ENCODE data around the gene GPR3. TPM values are rescaled to one million over a fixed set of nuclear protein-coding genes. Genes with fewer than 3 reads are reported as not detected.

The GPR3 gene
- total and polyA plus RNA-seq, 2 donors (not counting 3 experiments of a cell fraction or from before 2014, with no cell fraction given) = 1.8 TPM

GRCh38 chr1:27348861-27349783, 43.3 kb upstream of the GPR3 start:
- TF ChIP-seq MYC (IDR thresholded peaks at IDR 0.05; ENCODE audit: low read depth, low read length) (no peak), JUN (IDR thresholded peaks at IDR 0.05; ENCODE audit: borderline replicate concordance, insufficient read depth, insufficient read length, low read depth) (no peak), MAX (IDR thresholded peaks at IDR 0.05; ENCODE audit: insufficient read depth, insufficient read length) (no peak), POLR2AphosphoS5 (IDR thresholded peaks at IDR 0.05; ENCODE audit: insufficient read depth, low read depth, low read length) (no peak), FOS (IDR thresholded peaks at IDR 0.05; ENCODE audit: borderline replicate concordance, insufficient read depth, low read length) (no peak), GATA2 (IDR thresholded peaks at IDR 0.05; ENCODE audit: insufficient read depth, insufficient read length, low read depth, low read length) (no peak), POLR2A (IDR thresholded peaks at IDR 0.05; ENCODE audit: low read depth, low read length) (no peak), CTCF (IDR thresholded peaks at IDR 0.05; ENCODE audit: extremely low read depth in 1 of 2, insufficient read depth in 1 of 2, low read depth in 1 of 2, low read length in 2 of 2) (no peak), EZH2 (IDR thresholded peaks at IDR 0.05; ENCODE audit: borderline replicate concordance, low read depth, low read length, severe bottlenecking) (no peak)
- H3K9me1 ChIP-seq (replicated peaks; ENCODE audit: control insufficient read depth, extremely low read depth, insufficient read depth, low read length) = no peaks in the 10 kb centered on the region
- ChIA-PET POLR2A (interaction anchor here (0.6 kb wide), 1 partner anchor 153 kb away, joined by 5 read pairs; no protein-coding TSS in a partner anchor), CTCF (interaction anchor here (0.6 to 2.1 kb wide), 13 partner anchors 8 to 357 kb away, joined by 3 to 12 read pairs (median 4); partner anchors contain the start of gene FCN3)
- no peaks in the 10 kb centered on the region for H3K79me2 ChIP-seq (ENCODE audit: control insufficient read depth, insufficient read depth, low read length)
- H3K4me2 ChIP-seq (ENCODE audit: insufficient read depth, low read length) = peak overlapping the region; percentile 45
- H3K27me3 ChIP-seq (ENCODE audit: control insufficient read depth in 2 of 2, insufficient read depth in 2 of 2, low read length in 2 of 2) = peaks cover 2 to 5% of the 10 kb centered on the region in 2 experiments
- no TSS peak for BruUV-seq (replicated peaks)
- intact Hi-C loops (cut with micrococcal nuclease) = no loop called here
- peak overlapping the region in 1 of 3 experiments; percentile 31 for H3K4me3 ChIP-seq (replicated peaks in 1 of 3; ENCODE audit: insufficient read depth in 1 of 3, low read depth in 1 of 3, low read length in 3 of 3)
- no peaks in the 10 kb centered on the region for H3K9me3 ChIP-seq (replicated peaks; ENCODE audit: control insufficient read depth, insufficient read depth, low read length)
- peaks cover 7% of the 10 kb centered on the region for H3K4me1 ChIP-seq (ENCODE audit: control insufficient read depth, extremely low read depth, insufficient read depth, low read length)
- H3K27ac ChIP-seq (ENCODE audit: insufficient read depth, low read depth, low read length) = no peak overlapping the region
- peak overlapping the region; percentile 75 for H2AFZ ChIP-seq (ENCODE audit: low read depth, low read length)
- H4K20me1 ChIP-seq (replicated peaks; ENCODE audit: control insufficient read depth, extremely low read depth, insufficient read depth, low read length) = no peaks in the 10 kb centered on the region
- dilution Hi-C loops (cut with MboI; ENCODE audit: extremely low pct_ligation_motif_present, low sequenced_read_pairs) = no loop called here
- H3K36me3 ChIP-seq (ENCODE audit: control insufficient read depth in 2 of 2, extremely low read depth in 1 of 2, insufficient read depth in 2 of 2, low read length in 2 of 2) = no peaks in the 10 kb centered on the region
- FAIRE-seq (no peak), DNase-seq (ENCODE audit: low read depth, low spot score) (no peak)
- no peak overlapping the region for H3K9ac ChIP-seq (replicated peaks; ENCODE audit: extremely low read depth, insufficient read depth, low read length)
